GM21447 (cell line): ENCODE measurements around the gene ENC1.

Experiments used
- ATAC-seq: cut with Tn5 transposase; IDR thresholded peaks from one replicate; pipeline ENCODE4 v1.9.1; 2021; ENCODE audit not compliant: unreplicated experiment

The ENC1 gene

GRCh38 chr5:74657165-74657564 lies 16.6 kb upstream of the ENC1 start:
- ATAC-seq: no peak

- no peak for ATAC-seq
Observed at GRCh38 chr5:74655716-74656115, 15.2 kb upstream of the ENC1 start.

- ATAC-seq: no peak
Observed at GRCh38 chr5:74655206-74655605, 14.7 kb upstream of the ENC1 start.

GRCh38 chr5:74653991-74654390 lies 13.5 kb upstream of the ENC1 start:
- no peak for ATAC-seq

GRCh38 chr5:74652576-74652975 lies 12.0 kb upstream of the ENC1 start:
- ATAC-seq: no peak

GRCh38 chr5:74651710-74652109 lies 11.2 kb upstream of the ENC1 start:
- no peak for ATAC-seq

- ATAC-seq: no peak
Observed at GRCh38 chr5:74649421-74649973, 9.0 kb upstream of the ENC1 start.

- ATAC-seq: peak; percentile 79
Observed at GRCh38 chr5:74648835-74649293, 8.3 kb upstream of the ENC1 start.

GRCh38 chr5:74647096-74647495 lies 6.6 kb upstream of the ENC1 start:
- ATAC-seq: no peak

- no peak for ATAC-seq
Observed at GRCh38 chr5:74643111-74643562, 2.6 kb upstream of the ENC1 start.

GRCh38 chr5:74642543-74642863 lies 2.0 kb upstream of the ENC1 start:
- ATAC-seq: no peak

- ATAC-seq: no peak
Observed at GRCh38 chr5:74641735-74642542, 1.4 kb upstream of the ENC1 start.

- peak; percentile 24 for ATAC-seq
Observed at GRCh38 chr5:74640954-74641734, 616 bp upstream of the ENC1 start.

GRCh38 chr5:74639807-74640449 lies 600 bp downstream of the ENC1 start:
- peak; percentile 14 for ATAC-seq

- peak; percentile 26 for ATAC-seq
Observed at GRCh38 chr5:74638970-74639806, 1.3 kb downstream of the ENC1 start.

GRCh38 chr5:74638544-74638969 lies 2.0 kb downstream of the ENC1 start:
- no peak for ATAC-seq

- ATAC-seq: no peak
Observed at GRCh38 chr5:74636552-74636951, 4.0 kb downstream of the ENC1 start.

GRCh38 chr5:74636149-74636548 lies 4.4 kb downstream of the ENC1 start:
- no peak for ATAC-seq

- no peak for ATAC-seq
Observed at GRCh38 chr5:74634611-74635286, 5.8 kb downstream of the ENC1 start.

- no peak for ATAC-seq
Observed at GRCh38 chr5:74633695-74634094, 6.8 kb downstream of the ENC1 start.
